Activated CD4-positive, alpha-beta T cell treated with anti-CD3 and anti-CD28 coated beads, Interleukin-10, Interleukin-2, amounts not matched to agents 100 ng/mL and 50 ng/mL, durations not matched to agents 16 hours and 8 hours (primary cell): Measurements from ENCODE around the gene CNBP.

Experiments
- DNase-seq: peaks from one replicate; pipeline ENCODE4 v3.0.0-alpha.2; 2020

The CNBP gene

DNA sequence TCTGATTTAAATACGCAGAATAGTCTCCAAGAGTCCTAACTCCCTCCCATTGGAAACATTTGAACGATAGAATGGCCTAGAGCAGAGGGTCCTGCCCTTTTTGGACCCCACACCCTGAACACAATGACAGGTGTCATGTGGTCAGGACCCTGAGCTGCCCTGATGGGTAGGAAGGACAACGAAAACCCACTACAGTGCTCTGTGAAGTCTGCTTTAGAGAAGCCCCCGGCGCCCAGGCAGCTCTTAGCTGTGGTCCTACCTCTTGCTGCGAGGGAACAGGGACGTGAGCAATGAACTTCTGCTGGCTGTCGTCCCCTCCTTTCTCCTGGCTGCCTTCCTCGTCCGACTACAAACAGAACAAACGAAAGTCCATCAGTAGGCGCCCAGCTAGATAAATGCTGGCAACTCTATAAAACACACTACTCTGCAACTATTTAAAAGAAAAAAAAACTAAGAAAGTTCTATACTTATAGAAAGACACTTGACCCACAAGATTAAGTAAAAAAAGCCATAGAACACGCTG is 53.3 kb downstream of the CNBP start:
- DNase-seq = no peak

DNA sequence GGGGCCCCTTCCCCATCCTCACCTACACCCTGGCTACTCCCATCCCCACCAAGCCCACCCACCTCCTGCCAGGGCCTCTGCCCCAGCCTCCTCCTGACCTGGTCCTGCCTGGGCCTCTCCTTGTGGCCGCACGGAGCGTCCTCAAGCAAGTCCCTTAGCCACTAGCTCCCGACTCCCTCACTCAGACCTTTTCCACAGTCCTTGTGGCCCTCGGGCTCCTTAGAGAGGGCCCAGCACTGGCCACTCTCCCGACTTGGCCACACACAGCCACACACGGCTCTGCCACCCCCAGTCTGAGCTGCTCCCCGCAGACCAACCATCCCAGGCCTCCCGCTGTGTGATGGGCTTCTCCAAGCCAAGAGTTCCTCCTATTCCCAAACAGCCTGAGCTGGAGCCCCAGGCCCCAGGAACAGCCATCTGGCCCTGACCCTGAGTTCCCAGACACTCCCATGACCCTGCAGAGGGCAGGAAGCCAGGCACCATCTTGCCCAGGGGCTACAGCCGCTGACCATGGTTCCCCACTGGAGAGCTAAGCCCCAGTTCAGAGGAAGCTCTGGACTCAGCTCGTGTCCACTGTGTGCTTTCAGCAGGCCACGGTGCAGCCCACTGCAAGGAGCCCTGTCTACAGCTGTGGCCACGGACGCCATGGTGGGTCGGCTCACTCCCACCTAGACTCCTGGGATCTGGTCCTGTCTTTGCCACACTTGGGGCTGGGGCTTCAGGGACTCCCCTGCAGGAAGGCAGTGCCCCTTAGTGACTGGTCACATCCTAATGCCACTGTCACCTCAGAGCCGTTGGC is 55.1 kb downstream of the CNBP start:
- DNase-seq = no peak

DNA sequence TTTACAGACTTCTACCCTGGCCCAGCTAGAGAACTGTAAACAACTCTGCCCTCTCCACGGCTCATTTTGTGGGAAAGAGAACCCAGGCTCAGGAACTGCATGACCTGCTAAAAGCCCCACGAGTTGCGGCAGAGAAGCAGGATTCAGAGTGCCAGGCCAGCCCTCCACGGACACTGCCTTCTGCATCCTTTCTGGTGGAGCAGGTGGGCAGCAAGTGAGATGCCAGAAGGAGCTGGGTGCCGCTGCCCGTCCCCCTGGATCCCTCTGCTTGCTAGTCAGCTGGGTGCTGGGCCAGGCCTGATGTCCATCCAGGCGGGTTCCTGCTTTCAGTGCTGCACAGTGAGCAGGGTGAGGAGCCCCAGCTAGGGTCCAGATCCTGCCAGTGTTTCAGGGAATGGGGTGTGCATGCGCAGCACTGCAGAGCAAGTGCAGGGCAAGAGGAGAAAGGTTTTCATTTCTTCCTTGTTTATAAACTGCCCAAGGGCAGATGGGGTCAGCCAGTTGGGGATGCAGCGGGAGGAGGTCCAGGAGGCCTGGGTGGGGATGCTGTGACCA is 56.9 kb downstream of the CNBP start:
- DNase-seq = no peak

DNA sequence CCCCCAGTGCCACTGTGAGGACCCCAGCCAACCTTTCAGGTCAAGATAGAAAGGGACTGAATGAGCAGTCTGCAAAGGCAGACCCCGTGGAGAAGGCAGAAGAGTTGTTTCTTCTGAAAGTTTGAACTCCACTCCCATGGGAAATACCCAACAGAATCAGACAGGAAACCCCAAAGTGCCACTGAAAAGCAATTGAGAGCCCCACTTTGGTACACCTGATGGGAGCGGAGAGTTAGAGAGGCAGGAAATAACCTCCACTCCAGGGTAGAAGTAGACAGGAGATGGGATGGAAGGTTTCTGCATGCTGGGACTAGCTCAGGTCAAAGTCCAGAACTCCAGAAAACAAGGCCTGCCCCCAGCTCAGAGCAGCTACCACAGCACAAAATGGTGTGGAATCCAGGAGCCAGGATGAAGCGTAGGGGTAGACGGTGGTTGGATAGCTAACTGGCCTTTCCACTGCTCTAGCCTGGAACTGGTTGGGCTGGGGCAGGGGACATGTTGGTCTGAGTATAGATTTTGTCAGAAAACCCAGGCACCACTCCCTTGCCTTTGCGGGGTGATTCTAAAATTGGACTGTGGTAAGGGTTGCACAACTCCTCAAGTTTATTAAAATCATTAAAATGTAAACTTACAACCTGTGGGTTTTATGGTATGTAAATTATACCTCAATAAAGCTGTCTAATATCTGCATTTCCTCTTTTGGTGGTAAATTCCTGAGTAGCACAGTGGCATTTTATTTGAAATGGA is 60.2 kb downstream of the CNBP start:
- no peak for DNase-seq

DNA sequence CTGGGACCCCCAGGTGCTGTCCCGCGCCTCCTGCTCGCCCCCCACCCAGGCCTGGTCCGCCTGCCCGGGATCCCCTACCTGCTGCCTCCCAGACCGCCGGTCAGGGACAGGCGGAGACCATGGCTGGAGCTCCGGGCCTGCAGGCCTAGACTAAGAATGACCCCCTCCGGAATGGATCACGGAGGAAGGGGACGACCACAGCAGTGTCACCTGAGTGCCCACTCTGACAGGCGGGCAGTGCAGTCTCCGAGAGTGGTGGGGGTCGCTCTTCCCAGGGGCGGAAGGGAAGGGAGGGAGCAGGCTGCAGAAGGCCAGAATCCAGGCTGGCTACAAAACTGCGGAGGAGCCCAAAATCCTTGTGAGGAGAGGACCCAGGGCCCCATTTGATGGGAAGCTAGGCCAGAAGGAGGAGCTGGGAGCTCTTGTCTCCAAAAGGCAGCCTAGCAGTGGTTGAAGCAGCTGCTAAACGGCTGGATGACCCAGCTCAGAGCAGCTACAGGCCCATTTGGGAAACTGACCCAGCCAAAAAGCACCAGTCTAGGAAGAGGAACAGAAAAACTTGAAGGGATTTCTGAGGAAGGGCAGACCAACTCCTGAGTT is 61.2 kb downstream of the CNBP start:
- no peak for DNase-seq

DNA sequence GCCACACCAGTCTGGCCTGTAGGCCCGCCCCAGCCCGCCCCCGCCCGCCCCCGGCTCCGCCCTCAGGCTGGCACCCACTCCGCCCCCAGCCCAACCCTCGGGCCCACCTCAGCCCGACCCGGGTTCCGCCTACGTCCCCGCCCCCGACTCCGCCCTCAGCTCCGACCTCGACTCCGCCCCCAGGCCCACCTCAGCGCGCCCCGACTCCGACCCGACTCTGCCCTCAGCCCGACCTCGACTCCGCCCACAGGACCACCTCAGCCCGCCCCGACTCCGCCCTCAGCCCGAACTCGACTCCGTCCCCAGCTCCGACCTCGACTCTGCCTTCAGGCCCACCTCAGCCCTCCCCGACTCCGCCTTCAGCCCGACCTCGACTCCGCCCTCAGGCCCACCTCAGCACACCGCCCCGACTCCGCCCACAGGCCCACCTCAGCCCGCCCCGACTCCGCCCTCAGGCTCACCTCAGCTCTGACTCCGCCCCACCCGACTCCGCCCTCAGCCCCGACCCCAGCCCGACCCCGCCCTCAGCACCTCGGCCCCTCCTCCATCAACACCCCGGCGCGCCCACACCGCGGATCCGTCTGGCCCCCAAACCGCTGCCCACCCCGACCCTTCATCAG is 61.8 kb downstream of the CNBP start, which contains the start of gene RAB43:
Gene RAB43, minus strand, starts transcription at position 13 of the 620 bp plus-strand sequence. CDS start 315 bp downstream, outside the sequence.
- peak; percentile 92 for DNase-seq

DNA sequence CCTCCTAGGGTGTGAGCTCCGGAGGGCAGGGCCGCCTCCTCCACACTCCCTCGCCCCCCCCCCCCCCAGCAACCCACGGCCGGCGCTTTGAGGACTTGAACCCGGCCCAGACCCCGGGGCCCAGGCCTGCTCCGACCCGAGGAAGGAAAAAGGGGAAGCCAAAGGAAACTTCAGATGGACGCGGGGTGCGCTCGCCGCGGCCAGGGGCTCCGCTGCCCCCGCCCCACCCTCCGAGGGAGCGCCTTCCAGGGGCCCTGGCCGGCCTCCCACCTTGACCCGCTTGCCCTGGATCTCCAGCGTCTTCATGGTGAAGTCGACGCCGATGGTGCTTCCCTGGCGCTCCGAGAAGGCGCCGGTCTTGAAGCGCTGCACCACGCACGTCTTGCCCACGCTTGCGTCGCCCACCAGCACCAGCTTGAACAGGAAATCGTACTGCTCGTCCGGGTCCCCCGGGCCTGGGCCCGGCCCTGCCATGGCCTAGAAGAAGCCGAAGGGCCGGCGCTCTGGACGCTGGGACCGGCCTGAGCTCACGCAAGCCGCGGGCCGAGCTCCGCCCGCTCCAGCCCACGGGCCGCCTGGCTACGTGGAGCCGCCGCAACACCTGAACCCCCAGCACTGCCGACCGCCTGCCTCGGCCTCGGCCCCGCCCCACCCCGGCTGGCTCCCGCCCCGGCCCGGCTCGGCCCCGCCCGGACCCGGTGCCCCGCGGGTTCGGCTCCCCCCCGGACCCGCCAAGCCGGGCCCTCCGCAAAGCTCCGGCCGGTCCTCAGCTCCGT is 62.5 kb downstream of the CNBP start:
- DNase-seq = no peak

DNA sequence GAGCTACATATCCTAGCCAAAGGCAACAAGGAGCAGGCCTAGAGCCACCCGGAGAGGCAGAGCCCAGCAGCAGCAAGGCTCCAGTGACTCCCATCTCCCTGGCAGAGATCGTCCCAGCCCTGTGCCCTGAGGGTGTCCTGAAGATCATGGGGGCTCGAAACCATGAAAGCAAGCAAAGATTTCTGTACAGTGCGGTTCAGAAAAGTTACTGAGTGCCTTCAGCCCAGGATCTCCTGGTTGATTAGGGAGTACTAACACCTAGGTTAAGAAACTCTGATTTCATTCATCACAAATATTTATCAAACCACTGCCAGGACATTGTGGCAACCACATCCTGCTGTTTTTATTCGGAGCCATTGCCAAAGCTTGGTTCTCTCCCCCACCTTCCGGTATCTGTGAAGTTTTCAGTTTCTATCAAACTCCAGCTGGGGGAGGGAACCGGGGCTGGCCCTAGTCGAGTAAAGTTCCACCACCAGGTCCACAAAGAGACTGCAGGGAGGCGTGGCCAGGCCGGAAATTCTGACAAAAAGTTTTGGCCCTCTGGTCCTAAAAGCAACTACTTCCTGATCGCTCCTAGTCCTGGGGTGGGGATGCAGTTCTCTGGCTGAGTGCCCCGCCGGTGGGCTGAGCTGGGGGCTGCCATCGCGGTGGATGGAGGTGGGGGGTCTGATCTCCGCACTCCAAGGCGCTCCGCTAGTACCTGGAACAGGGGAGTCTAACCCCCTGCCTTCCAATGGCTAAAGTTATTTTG is 63.3 kb downstream of the CNBP start:
- peak; percentile 98 for DNase-seq

DNA sequence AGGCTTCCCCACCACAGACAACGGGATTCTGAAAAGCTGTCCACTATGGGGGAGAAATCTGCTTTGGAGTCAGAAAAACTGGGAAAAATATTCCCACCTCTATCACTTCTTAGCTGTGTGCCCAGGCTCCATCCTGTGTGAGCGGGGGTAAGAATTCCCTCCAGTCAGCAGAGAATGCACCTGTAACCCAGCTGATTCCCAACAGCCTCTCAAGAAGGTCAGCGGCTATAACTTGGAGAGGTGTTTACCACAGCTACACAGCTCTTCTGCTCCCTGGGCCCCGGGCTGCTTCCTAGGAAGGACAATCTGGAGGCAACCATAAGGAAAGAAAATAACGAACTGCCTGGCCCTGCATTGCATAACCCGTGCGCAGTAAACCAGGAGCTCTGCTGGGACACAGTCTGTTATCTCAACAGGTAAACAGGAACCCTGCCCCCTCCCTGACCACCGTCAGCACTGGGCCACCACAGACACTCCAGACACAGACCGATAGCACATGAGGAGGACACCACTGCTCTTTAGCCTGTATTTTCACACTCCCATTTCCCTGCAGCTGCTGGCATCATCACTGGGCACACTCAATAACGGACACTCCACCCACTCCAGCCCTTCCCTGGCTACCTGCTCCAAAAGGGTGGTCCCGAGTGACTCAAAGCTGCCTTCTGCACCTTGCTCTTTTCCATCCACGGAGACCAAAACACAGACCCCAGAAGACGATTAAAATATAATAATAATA is 64.2 kb downstream of the CNBP start:
- DNase-seq = peak; percentile 44

DNA sequence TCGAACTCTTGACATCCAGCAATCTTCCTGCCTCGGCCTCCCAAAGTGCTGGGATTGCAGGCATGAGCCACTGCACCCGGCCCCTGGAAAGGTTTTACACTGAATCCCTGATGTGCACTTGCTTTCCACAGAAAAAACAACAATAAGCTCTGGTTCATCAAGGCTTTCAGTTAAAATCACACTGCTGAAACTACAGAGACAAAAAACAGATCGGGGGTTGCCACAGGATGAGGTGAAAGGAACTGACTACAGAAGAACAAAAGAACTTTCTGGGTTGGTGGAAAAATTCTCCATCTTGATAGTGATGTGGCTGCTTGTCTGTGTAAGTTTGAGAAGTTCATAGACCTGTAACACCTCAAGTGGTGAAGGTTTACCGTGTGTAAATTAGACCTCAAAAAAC is 65.0 kb downstream of the CNBP start:
- DNase-seq = peak; percentile 64
